ENCODE results near the gene WFIKKN1. TPM values are rescaled to one million over a fixed set of nuclear protein-coding genes. Genes with fewer than 3 reads are reported as not detected.

WFIKKN1 gene
- total RNA-seq, 1 donor: 0.43 TPM

DNA sequence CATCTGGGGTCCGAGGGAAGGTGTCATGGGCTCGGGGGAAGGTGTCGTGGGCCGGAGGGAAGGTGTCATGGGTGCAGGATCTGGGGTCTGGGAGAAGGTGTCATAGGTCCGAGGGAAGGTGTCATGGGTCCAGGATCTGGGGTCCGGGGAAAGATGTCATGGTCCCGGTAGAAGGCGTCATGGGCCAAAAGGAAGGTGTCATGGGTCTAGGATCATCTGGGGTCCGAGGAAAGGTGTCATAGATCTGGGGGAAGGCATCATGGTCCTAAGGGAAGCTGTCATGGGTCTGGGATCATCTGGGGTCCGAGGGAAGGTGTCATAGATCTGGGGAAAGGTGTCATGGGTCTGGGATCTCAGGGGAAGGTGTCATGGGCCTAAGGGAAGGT is 40.0 kb upstream of the WFIKKN1 start:
- TF ChIP-seq, protein P1, sequence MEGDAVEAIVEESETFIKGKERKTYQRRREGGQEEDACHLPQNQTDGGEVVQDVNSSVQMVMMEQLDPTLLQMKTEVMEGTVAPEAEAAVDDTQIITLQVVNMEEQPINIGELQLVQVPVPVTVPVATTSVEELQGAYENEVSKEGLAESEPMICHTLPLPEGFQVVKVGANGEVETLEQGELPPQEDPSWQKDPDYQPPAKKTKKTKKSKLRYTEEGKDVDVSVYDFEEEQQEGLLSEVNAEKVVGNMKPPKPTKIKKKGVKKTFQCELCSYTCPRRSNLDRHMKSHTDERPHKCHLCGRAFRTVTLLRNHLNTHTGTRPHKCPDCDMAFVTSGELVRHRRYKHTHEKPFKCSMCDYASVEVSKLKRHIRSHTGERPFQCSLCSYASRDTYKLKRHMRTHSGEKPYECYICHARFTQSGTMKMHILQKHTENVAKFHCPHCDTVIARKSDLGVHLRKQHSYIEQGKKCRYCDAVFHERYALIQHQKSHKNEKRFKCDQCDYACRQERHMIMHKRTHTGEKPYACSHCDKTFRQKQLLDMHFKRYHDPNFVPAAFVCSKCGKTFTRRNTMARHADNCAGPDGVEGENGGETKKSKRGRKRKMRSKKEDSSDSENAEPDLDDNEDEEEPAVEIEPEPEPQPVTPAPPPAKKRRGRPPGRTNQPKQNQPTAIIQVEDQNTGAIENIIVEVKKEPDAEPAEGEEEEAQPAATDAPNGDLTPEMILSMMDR (IDR thresholded peaks at IDR 0.05; ENCODE audit: insufficient read depth, low read depth, low read length): no peak
- H3K4me3 ChIP-seq (ENCODE audit: low read depth, low read length): peak overlapping the region; percentile 86
- DNase-seq (ENCODE audit: low read depth): no peak

DNA sequence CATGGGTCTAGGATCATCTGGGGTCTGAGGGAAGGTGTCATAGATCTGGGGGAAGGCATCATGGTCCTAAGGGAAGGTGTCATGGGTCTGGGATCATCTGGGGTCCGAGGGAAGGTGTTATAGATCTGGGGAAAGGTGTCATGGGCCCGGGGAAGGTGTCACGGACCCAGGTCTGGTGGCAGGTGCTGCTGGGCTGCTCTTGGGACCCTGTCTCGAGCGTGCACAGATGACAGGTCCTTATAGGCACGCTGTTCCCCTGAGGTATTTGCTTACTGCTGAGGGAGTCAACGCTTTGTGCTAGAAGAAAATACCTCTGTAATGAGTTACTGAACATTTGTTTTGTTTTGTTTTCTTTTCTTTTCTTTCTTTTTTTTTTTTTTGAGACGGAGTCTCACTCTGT is 39.6 kb upstream of the WFIKKN1 start:
- DNase-seq (ENCODE audit: low read depth): no peak
- TF ChIP-seq, protein P1 (IDR thresholded peaks at IDR 0.05; ENCODE audit: insufficient read depth, low read depth, low read length): no peak
- peak overlapping the region; percentile 86 for H3K4me3 ChIP-seq (ENCODE audit: low read depth, low read length)

DNA sequence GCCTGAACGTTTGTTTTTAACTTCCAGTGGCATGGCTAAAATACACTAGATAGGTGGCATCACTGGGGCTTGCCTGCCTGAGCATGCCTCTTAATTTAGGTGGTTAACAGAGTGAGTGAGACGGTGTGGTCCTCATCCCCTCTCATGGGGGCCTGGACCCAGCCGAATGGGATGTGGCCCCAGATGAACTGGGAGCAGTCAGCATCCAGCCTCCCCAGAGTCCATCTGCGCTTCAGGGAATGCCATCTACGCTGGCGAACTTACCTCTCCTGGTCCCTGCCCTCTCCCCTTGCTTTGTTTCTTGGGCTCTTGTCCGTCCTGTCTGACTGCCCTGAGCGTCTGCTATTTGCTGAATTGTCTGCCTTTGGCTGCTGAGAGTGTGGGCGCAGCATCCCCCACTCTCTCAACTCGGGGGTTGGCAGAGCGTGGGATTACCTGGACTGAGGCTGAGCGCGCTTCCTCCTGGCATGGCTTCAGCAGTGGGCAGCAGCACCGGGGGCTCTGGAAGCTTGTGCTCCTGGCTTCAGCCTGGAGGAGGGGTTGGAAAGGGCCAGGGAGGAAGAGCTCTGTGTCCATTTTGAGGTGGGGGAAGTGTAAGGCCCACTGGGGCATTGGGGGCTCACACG is 38.8 kb upstream of the WFIKKN1 start:
- H3K4me3 ChIP-seq (ENCODE audit: low read depth, low read length): no peak overlapping the region
- TF ChIP-seq, protein P1 (IDR thresholded peaks at IDR 0.05; ENCODE audit: insufficient read depth, low read depth, low read length): no peak
- no peak for DNase-seq (ENCODE audit: low read depth)

DNA sequence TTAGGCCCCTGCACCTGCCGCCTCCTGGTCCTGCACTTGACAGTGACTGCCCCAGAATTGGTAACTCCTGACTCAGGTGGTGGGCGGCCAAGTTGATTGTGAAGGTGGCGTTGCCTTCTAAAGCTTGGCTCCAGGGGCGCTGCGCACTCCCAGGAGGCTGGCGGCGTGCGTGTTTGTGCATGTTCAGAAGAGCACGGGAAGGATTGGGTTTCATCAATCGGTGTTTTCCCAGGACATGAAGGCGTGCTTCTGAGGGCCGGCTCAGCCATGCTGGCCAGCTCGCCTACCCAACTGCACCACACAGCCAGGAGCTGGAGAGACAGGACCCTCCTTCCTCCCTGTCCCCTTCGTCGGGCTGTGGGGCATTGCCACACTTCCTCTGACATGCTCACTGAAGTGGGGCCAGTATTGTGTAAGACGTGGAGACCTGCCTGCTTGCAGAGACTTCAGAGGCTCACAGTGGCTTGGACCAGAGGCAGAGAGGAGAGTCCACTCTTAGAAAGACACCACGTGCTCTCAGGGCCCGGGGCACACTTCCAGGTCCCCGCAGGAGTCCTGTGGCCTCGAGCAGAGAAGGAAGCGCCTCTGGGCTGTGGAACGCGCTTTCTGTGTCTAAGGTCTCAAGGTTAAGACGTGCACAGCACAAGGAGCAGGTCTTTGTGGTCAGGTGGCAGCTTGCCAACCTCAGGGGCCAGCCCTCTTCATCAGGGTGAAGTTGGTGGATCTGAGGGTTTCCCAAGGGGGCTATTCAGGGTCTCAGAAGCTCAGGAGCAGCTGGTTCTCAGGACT is 38.1 kb upstream of the WFIKKN1 start:
- DNase-seq (ENCODE audit: low read depth): peak; percentile 40
- TF ChIP-seq, protein P1 (IDR thresholded peaks at IDR 0.05; ENCODE audit: insufficient read depth, low read depth, low read length): no peak
- H3K4me3 ChIP-seq (ENCODE audit: low read depth, low read length): no peak overlapping the region

DNA sequence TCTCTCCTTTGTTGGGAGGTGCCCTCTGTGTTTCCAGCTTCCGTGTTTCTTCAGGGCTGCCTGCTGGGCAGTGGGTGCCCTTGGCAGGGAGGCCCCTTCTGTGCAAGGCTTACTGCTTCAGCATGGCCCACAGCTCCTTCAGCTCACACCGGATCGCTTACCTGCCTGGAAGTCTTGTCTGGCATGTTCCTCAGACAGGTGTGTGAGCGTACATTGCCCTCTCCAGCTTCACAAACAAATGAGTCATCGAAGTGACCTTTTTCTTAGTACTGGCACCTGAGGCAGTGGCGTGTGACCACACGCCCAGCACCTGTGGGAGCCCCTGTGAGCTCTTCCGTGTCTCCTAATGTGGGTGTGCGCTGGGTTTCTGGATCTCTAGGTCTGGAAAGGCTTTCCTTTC is 37.4 kb upstream of the WFIKKN1 start:
- DNase-seq (ENCODE audit: low read depth): no peak
- TF ChIP-seq, protein P1 (IDR thresholded peaks at IDR 0.05; ENCODE audit: insufficient read depth, low read depth, low read length): no peak
- H3K4me3 ChIP-seq (ENCODE audit: low read depth, low read length): no peak overlapping the region

DNA sequence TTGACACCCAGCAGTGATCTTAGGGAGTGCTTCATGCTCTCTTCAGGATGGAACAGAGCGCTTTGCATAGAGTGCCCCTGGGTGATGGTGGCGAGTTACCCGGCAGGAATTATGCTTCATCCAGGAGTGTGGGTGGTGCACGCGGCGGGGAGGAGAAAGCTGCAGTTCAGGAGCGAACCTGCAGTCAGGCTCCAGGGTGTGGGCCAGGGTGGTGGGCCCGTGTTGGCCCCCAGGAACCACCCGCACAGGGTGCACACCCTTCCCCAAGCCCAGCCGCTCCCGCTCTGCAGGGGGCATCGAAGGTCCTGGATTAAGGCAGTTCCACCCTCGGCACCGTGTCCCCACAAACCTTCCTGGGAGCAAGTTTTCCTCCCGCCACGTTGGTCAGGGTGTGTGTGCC is 37.0 kb upstream of the WFIKKN1 start:
- TF ChIP-seq, protein P1 (IDR thresholded peaks at IDR 0.05; ENCODE audit: insufficient read depth, low read depth, low read length): no peak
- H3K4me3 ChIP-seq (ENCODE audit: low read depth, low read length): no peak overlapping the region
- no peak for DNase-seq (ENCODE audit: low read depth)
